Fibroblast of lung (primary cell): ENCODE results near the gene UTS2R. TPM values are rescaled to one million over a fixed set of nuclear protein-coding genes. Genes with fewer than 3 reads are reported as not detected.

Experiments used
- DNase-seq, 2 donors: peaks; one replicate each; pipeline versions ENCODE4 v3.0.0 to v3.0.0-alpha.2; 2010; ENCODE audit warnings: low read depth in 2 of 2
- H2AFZ ChIP-seq: 2 replicates; pipeline ENCODE4 v1.5.1; 2012; ENCODE audit warnings: low read length, control low read depth, inconsistent platforms
- H3K27ac ChIP-seq: 2 replicates; pipeline ENCODE4 v1.5.1; 2011; ENCODE audit warnings: low read length, control low read depth; ENCODE audit not compliant: insufficient read depth
- H3K27me3 ChIP-seq: 2 replicates; pipeline ENCODE4 v1.5.1; 2011; ENCODE audit warnings: mild to moderate bottlenecking, low read length; ENCODE audit not compliant: control insufficient read depth, insufficient read depth
- H3K36me3 ChIP-seq: 2 replicates; pipeline ENCODE4 v1.5.1; 2011; ENCODE audit warnings: low read length; ENCODE audit not compliant: control insufficient read depth, insufficient read depth
- H3K4me1 ChIP-seq: 2 replicates; pipeline ENCODE4 v1.5.1; 2011; ENCODE audit warnings: low read length; ENCODE audit not compliant: control insufficient read depth, insufficient read depth; ENCODE audit errors: extremely low read depth
- H3K4me2 ChIP-seq: 2 replicates; pipeline ENCODE4 v1.5.1; 2011; ENCODE audit warnings: low read length, control low read depth; ENCODE audit not compliant: insufficient read depth; ENCODE audit errors: extremely low read depth
- H3K4me3 ChIP-seq, 4 experiments: fragments of 200-600 bp in 1 of 4; sonication (generic) in 1 of 4; replicated peaks in 1 of 4; 2 replicates each; pipeline ENCODE4 v1.5.1; 2011 to 2016; ENCODE audit warnings: low read length in 4 of 4, low read depth in 3 of 4, mild to moderate bottlenecking in 3 of 4, control low read depth in 2 of 4, inconsistent platforms in 1 of 4, mixed read lengths in 1 of 4; ENCODE audit not compliant: insufficient read depth in 1 of 4; ENCODE audit errors: control extremely low read depth in 1 of 4
- H3K79me2 ChIP-seq: 2 replicates; pipeline ENCODE4 v1.5.1; 2012; ENCODE audit warnings: mild to moderate bottlenecking, low read length, inconsistent platforms; ENCODE audit not compliant: control insufficient read depth, insufficient read depth
- H3K9ac ChIP-seq: 2 replicates; pipeline ENCODE4 v1.5.1; 2011; ENCODE audit warnings: mild to moderate bottlenecking, low read length, control low read depth; ENCODE audit not compliant: insufficient read depth
- H3K9me3 ChIP-seq: 2 replicates; pipeline ENCODE4 v1.5.1; 2012; ENCODE audit warnings: low read depth, low read length; ENCODE audit not compliant: control insufficient read depth, insufficient read depth
- H4K20me1 ChIP-seq: 2 replicates; pipeline ENCODE4 v1.5.1; 2011; ENCODE audit warnings: low read length; ENCODE audit not compliant: control insufficient read depth, insufficient read depth; ENCODE audit errors: extremely low read depth
- EZH2 ChIP-seq: IDR thresholded peaks from 2 replicates; pipeline ENCODE4 v1.5.1; 2012; ENCODE audit warnings: low read length, control low read depth, mild to moderate bottlenecking; ENCODE audit errors: missing control alignments
- polyA minus RNA-seq: library from RNA; depleted of rRNA, polyadenylated mRNA; stranded (reverse); fragments of >200 nt; gene quantifications from 2 replicates; pipeline ENCODE4 v1.2.3, GENCODE V29; 2011; ENCODE audit warnings: low replicate concordance
- polyA plus RNA-seq, 2 donors: library from polyadenylated mRNA; depleted of rRNA in 1 of 2; stranded (reverse) in 1 of 2; unstranded in 1 of 2; fragments of >200 nt; gene quantifications; 2 replicates each; pipeline ENCODE4 v1.2.1, GENCODE V29; 2011 to 2012; ENCODE audit warnings: missing spikeins in 1 of 2
- total RNA-seq: library from RNA; depleted of rRNA; stranded (reverse); fragments of >200 nt; gene quantifications from 2 replicates; pipeline ENCODE4 v1.2.1, GENCODE V29; 2014
- TF ChIP-seq, protein P1 (sequence below), 2 donors: IDR thresholded peaks in 1 of 2; conservative IDR thresholded peaks in 1 of 2; 1 replicate in 1 of 2; 2 replicates in 1 of 2; pipeline ENCODE4 v1.5.1; 2011 to 2012; ENCODE audit warnings: low read length in 2 of 2, control low read depth in 1 of 2, inconsistent platforms in 1 of 2, low read depth in 1 of 2, mild to moderate bottlenecking in 1 of 2

The UTS2R gene
- total RNA-seq = not detected in 2 replicates
- not detected in 2 replicates for polyA plus RNA-seq
- polyA plus RNA-seq (2012) = not detected in 2 replicates
- not detected in 2 replicates for polyA minus RNA-seq

DNA sequence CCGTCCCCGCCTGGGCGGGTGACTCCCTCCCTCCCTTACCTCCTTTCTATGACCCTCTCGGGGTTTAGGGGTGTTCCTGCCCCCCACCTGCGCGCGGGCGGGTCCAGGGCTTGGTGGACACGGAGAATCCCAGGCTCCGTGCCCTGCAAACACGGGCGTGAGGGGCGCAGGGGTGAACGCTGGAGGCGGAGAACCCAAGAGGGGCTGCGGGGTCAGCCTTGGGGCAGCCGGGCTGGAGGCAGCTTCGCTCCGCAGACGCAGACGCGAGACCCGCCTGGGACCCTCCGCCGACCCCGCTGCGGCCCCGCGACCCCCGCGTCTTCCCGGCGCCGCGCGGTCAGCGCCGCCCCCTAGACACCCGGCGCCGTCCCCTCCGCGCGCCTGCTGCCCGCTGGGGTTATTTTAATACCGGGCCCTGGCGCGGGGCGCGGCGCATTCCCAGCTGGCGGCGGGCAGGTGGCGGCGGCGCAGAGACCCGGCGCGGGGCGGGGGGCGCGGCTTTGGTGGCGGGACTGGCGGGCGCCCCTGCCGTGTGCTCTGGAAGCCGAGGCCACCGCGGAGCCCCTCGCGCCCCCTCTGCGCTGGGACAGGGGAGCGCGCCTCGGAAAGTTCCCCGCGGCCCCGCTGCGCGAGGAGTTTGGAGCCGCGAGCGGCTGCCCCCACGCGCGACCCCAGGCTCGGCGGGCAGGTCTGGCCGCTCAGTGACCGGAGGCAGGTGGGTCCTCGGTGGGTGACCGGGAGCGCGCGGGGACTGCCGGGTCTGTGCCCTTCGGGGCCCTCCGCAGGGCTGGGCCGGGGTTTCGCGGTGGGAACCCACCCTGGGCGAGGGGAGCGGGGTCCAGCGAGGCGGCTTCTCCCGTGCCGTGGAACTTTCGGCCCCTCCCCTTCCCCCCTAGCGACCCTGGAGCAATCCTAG lies at the start of gene UTS2R:
Gene UTS2R, plus strand, starts transcription at position 433 of the 916 bp plus-strand sequence. CDS start 2,560 bp downstream, outside the sequence.
- H3K4me1 ChIP-seq = no peaks in the 10 kb centered on the region
- no peak for DNase-seq
- H3K4me2 ChIP-seq = peak within 1 kb of the TSS; percentile 75
- peak within 1 kb of the TSS; percentile 7 to 44 (median 37) for H3K4me3 ChIP-seq
- TF ChIP-seq, protein P1, sequence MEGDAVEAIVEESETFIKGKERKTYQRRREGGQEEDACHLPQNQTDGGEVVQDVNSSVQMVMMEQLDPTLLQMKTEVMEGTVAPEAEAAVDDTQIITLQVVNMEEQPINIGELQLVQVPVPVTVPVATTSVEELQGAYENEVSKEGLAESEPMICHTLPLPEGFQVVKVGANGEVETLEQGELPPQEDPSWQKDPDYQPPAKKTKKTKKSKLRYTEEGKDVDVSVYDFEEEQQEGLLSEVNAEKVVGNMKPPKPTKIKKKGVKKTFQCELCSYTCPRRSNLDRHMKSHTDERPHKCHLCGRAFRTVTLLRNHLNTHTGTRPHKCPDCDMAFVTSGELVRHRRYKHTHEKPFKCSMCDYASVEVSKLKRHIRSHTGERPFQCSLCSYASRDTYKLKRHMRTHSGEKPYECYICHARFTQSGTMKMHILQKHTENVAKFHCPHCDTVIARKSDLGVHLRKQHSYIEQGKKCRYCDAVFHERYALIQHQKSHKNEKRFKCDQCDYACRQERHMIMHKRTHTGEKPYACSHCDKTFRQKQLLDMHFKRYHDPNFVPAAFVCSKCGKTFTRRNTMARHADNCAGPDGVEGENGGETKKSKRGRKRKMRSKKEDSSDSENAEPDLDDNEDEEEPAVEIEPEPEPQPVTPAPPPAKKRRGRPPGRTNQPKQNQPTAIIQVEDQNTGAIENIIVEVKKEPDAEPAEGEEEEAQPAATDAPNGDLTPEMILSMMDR (conservative IDR thresholded peaks at IDR 0.05 in 1 of 2, IDR thresholded peaks at IDR 0.05 in 1 of 2; ENCODE audit: low read depth in 1 of 2, low read length in 2 of 2) = no peak
- TF ChIP-seq EZH2 = peak; percentile 64
- H3K79me2 ChIP-seq = no peaks in the 10 kb centered on the region
- no peaks in the 10 kb centered on the region for H4K20me1 ChIP-seq
- H2AFZ ChIP-seq = peak within 1 kb of the TSS; percentile 53
- H3K9ac ChIP-seq = no peak within 1 kb of the TSS
- no peaks in the 10 kb centered on the region for H3K36me3 ChIP-seq
- H3K9me3 ChIP-seq = no peaks in the 10 kb centered on the region
- no peak within 1 kb of the TSS for H3K27ac ChIP-seq
- H3K27me3 ChIP-seq = peaks cover 42% of the 10 kb centered on the region

DNA sequence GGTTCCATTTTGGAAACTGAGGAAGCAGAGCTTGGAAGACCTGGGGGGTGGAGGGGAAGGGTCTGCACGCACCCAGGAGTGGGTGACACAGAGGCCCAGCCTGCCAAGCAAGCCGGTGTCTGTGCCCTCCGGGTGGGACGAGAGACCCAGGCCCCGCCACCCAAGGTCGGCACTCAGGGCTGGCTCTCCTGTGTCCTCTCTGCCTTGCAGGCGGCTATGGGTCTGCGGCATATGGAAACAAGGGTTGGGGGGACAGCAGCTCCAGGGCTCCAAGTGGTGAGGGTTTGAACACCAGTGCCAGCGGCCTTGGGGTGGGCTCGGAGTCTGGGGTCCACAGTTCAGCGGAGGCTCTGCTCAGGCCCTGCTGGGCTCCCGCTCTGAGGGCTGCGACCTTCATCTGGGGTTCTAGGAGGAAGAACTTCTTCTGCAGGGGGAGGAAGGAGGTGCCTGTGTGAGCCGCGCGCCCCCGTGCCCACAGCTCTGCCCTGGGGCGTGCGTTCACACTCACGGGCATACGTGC lies 49.6 kb upstream of the UTS2R start:
- no peaks in the 10 kb centered on the region for H3K4me1 ChIP-seq
- H3K4me3 ChIP-seq = no peak overlapping the region
- TF ChIP-seq, protein P1 (conservative IDR thresholded peaks at IDR 0.05 in 1 of 2, IDR thresholded peaks at IDR 0.05 in 1 of 2; ENCODE audit: low read depth in 1 of 2, low read length in 2 of 2) = no peak
- no peak for TF ChIP-seq EZH2
- H3K36me3 ChIP-seq = no peaks in the 10 kb centered on the region
- H2AFZ ChIP-seq = no peak overlapping the region
- peaks cover 4% of the 10 kb centered on the region for H3K9me3 ChIP-seq
- H3K79me2 ChIP-seq = no peaks in the 10 kb centered on the region
- H3K4me2 ChIP-seq = no peak overlapping the region
- DNase-seq = no peak
- no peak overlapping the region for H3K9ac ChIP-seq
- H3K27ac ChIP-seq = no peak overlapping the region
- H3K27me3 ChIP-seq = no peaks in the 10 kb centered on the region
- H4K20me1 ChIP-seq = no peaks in the 10 kb centered on the region
